Urinary bladder (tissue), 4 donors: ENCODE measurements around the gene ACSS1. TPM values are rescaled to one million over a fixed set of nuclear protein-coding genes. Genes with fewer than 3 reads are reported as not detected.

ENCODE experiments used
- DNase-seq: peaks from one replicate; pipeline ENCODE4 v3.0.0-alpha.2; 2015; ENCODE audit errors: extremely low spot score
- H3K27ac ChIP-seq: one replicate; pipeline ENCODE4 v1.5.1; 2013; ENCODE audit warnings: low read depth, mild to moderate bottlenecking, moderate library complexity
- H3K36me3 ChIP-seq: one replicate; pipeline ENCODE4 v1.6.1; 2013; ENCODE audit warnings: mild to moderate bottlenecking, moderate library complexity; ENCODE audit not compliant: insufficient read depth
- H3K4me1 ChIP-seq: one replicate; pipeline ENCODE4 v1.6.1; 2013; ENCODE audit warnings: mild to moderate bottlenecking, moderate library complexity; ENCODE audit not compliant: insufficient read depth
- H3K4me3 ChIP-seq: one replicate; pipeline ENCODE4 v1.5.1; 2013; ENCODE audit warnings: low read depth, low read length
- WGBS: extraction: QIAGEN DNeasy Blood & Tissue Kit; methylation state at CpG from one replicate; pipeline ENCODE4 v1.1.7; 2013; 5-methylcytosine and 5-hydroxymethylcytosine counted together
- polyA plus RNA-seq: library from polyadenylated mRNA; stranded (reverse); fragments of 200-250 nt; gene quantifications from one replicate; pipeline ENCODE4 v1.2.3, GENCODE V29; 2013
- total RNA-seq: library from RNA; depleted of rRNA; stranded (reverse); fragments of >200 nt; gene quantifications from one replicate; pipeline ENCODE4 v1.2.3, GENCODE V29; 2014
- donor health status: healthy with polysubstance abuse.
- donor health status: healthy.

ACSS1 gene
- total and polyA plus RNA-seq, 2 donors: 11.1 to 15.1 TPM

DNA sequence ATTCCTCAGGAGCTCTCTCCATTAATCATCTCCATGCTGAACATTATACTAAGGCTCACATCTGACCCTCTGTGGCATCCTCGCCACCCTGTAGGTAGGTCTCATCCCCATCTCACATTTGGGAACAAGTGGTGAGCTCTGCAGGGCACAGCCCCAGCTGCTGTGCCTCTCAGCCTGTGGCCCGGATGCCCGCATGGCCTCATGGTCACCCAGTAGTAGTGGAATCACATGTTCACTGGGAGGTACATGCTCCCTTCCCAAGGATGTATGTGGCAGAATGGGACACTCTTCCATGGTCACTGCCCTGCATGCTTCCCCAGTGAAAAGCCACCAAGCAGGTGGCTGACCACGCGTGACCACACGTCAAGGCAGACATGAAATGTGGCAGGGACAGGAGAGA lies 39.1 kb downstream of the ACSS1 start:
- Histone ChIP-seq H3K27ac (no peak overlapping the region), H3K4me1 (no peaks in the 10 kb centered on the region), H3K36me3 (no peaks in the 10 kb centered on the region), H3K4me3 (no peak overlapping the region)
- DNase-seq: no peak
- WGBS: 97% methylated on average over 6 of the region's 6 CpGs

GRCh38 chr20:25018425-25018824 lies 39.5 kb downstream of the ACSS1 start:
- no peak overlapping the region for H3K27ac ChIP-seq
- no peaks in the 10 kb centered on the region for H3K4me1 ChIP-seq
- no peak for DNase-seq
- no peaks in the 10 kb centered on the region for H3K36me3 ChIP-seq
- H3K4me3 ChIP-seq: no peak overlapping the region
- WGBS: 86% methylated on average over 2 of the region's 2 CpGs

DNA sequence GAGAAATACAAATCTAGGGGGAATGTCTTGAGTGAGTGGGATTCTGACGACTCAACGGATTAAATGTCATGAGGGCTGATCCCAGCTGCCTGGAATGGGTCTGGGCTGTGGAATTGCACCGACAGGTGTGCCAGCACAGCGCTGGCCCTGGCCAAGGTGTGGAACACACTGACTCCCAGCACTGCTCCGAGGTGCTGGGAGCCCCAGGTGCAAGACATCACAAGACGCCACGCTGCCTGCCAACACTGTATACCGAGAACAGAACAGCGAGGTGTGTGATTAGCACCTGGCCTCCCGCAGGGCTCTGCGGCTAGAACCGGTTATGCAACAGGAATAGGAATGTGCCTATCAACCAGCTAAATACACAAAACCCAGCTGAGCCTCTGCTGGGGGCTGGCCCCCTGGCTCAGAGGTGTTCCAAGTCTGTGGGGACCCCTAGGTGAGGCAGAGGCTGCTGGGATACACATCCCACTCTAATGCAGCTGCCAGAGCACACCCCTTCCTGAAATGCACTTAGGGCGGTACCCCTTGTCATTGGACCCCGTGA lies 40.6 kb downstream of the ACSS1 start:
- Histone ChIP-seq H3K27ac (no peak overlapping the region), H3K36me3 (no peaks in the 10 kb centered on the region), H3K4me1 (no peaks in the 10 kb centered on the region), H3K4me3 (no peak overlapping the region)
- 71% methylated on average over 14 of the region's 14 CpGs for WGBS
- DNase-seq: peak; percentile 14

GRCh38 chr20:25016471-25016870 lies 41.5 kb downstream of the ACSS1 start:
- Histone ChIP-seq H3K27ac (no peak overlapping the region), H3K4me3 (no peak overlapping the region), H3K4me1 (no peaks in the 10 kb centered on the region), H3K36me3 (no peaks in the 10 kb centered on the region)
- 84% methylated on average over 11 of the region's 11 CpGs for WGBS
- no peak for DNase-seq

DNA sequence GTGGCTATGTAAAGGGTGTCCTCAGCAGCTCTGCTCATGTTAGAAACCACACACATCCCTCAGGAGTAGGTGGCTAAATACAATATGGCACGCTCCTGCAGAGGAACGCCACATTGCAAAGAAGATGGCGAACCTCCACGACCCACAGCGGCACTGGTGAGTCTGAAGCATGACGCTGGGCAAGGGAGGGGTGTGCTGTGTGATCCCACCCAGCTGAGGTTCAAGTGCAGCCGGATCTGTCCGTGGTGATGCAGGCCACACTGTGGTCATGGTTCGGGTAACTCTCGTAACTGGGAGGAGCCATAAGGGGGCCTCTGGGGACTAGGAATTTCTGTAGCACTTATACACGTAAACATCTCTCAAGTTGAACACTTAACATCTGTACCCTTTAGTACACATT lies 42.0 kb downstream of the ACSS1 start:
- no peaks in the 10 kb centered on the region for H3K4me1 ChIP-seq
- 76% methylated on average over 11 of the region's 11 CpGs for WGBS
- no peak overlapping the region for H3K4me3 ChIP-seq
- H3K27ac ChIP-seq: no peak overlapping the region
- H3K36me3 ChIP-seq: no peaks in the 10 kb centered on the region
- DNase-seq: no peak

DNA sequence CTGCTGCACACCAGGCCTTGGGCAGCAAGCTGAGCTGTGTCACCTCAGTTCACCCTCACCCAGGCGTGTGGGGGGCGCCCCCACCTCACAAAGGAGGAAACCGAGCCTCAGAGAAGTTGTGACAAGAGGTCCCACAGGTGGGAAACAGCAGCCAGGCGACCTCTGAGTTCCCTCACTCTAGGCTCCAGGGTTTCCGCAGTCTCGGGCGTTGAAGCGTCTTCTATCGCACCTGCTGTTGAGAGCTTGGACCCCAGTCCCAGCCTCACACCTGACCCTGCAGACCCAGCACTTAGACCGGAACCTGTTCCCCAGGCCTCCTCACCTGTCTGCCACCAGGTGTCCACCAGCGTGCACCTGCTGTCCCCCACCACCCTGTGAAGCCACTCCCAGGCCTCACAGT lies 43.1 kb downstream of the ACSS1 start:
- no peak for DNase-seq
- Histone ChIP-seq H3K4me3 (no peak overlapping the region), H3K4me1 (no peaks in the 10 kb centered on the region), H3K36me3 (no peaks in the 10 kb centered on the region), H3K27ac (no peak overlapping the region)
- WGBS: 97% methylated on average over 11 of the region's 11 CpGs

DNA sequence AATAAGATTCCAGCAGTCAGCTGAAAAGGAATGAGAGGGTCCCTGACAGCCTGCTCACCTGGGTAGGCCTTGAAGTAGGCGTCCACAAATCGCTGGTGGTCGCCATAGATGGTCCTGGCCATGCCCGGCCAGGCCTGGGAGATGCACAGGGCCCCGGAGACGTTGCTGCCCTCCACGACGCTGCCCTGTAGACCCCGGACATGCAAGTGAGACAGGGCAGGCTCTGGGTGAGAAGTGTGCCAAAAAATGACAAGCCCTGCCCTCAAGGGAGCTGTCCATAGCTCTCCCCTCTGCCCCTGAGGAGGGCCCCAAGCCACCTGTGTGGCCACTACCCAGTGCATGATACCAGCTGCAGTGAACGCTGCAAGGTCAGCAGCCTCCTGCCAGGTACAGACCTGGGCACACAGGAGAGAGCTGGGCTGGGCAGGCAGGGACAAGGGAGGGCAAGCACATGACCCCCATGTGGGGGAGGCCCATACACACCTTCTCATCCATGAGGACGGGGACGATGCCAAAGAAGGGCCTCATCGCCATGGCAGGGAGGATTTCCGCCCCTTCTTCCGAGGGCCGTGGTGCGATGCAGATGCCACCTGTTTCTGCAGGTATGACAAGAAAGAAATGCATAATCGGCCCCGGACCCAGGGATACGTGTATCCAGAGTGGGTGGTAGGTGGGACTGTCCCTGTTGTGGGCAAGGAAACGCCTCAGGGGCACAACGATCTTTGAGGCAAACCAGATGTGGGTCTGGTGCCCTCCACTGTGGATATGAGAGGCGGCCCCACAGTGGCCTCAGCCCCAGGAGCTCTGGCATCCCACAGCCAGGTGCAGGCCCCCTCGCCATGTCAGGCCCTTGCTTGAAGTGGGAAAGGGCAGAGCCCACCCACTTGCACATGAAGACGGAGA lies 44.2 kb downstream of the ACSS1 start:
- Histone ChIP-seq H3K4me1 (no peaks in the 10 kb centered on the region), H3K36me3 (no peaks in the 10 kb centered on the region), H3K27ac (no peak overlapping the region), H3K4me3 (no peak overlapping the region)
- no peak for DNase-seq
- WGBS: 93% methylated on average over 25 of the region's 25 CpGs

- H3K36me3 ChIP-seq: no peaks in the 10 kb centered on the region
- no peak for DNase-seq
- 93% methylated on average over 21 of the region's 21 CpGs for WGBS
- H3K4me1 ChIP-seq: no peaks in the 10 kb centered on the region
- no peak overlapping the region for H3K4me3 ChIP-seq
- no peak overlapping the region for H3K27ac ChIP-seq
These were observed 45.2 kb downstream of the ACSS1 start for GRCh38 chr20:25012616-25013189.

GRCh38 chr20:25011831-25012241 lies 46.1 kb downstream of the ACSS1 start:
- WGBS: 95% methylated on average over 12 of the region's 12 CpGs
- Histone ChIP-seq H3K27ac (no peak overlapping the region), H3K4me1 (no peaks in the 10 kb centered on the region), H3K4me3 (no peak overlapping the region), H3K36me3 (no peaks in the 10 kb centered on the region)
- no peak for DNase-seq

DNA sequence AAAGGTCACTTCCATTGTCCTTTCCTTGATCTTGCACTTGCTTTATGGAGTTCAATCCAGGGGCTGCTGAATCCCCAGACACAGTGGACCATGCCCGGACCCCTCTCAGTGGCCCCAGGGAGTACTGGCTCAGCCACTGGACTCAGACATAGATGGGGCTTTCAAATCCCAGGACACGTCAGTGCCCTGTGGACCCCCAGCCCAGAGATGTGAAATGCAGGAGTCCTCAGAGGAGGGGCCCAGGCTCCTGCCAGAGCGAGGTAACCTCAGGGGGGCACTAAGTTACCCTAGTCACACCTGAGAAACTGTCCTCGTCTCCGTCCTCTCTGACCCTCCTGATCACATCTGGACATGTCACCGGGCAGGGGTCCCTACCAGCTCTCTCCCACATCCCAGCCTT lies 46.7 kb downstream of the ACSS1 start:
- no peak overlapping the region for H3K4me3 ChIP-seq
- no peaks in the 10 kb centered on the region for H3K4me1 ChIP-seq
- no peaks in the 10 kb centered on the region for H3K36me3 ChIP-seq
- 93% methylated on average over 6 of the region's 6 CpGs for WGBS
- H3K27ac ChIP-seq: no peak overlapping the region
- no peak for DNase-seq

DNA sequence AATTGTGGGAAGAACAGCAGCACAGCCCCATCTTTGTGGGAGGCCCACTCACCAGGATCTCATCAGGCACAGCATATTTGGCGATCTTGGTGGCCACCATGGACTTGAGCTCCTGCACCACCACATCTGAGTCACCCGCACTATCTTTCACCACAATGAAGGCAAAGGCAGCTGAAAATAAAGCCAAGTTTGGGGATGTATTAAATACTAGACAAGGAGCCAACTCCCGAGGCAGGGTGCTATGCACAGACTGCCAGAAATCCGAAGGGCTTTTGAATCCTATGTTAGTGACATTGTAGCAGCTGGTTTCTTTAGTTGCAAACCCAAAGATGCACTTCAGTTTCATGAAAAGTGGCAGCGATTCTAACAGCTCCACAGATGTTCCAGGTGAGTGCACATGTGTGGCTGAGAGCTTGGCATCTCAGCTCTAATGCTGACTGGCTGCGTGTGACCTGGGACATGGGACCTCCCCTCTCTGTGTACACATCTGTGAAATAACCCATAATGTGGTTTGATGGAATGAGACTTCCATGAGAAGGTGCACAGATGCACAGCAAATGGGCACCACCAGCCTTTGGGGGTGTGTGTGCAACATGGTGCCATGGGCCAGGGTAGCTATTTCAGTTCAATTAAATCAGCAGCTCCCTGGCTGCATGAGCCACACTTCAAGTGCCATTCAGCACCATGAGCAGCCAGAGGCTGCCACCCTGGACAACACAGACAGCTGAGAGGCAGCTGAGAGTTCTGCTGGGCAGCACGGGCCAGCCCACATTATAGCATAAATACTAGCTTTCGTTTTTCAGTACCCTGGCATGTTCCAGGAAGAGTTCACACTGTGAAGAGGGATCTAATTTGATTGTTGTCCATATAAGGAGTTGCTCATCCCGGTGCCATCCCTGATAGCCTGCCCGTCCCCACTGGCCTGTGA lies 48.5 kb downstream of the ACSS1 start:
- 74% methylated on average over 10 of the region's 10 CpGs for WGBS
- no peak overlapping the region for H3K4me3 ChIP-seq
- no peak for DNase-seq
- no peaks in the 10 kb centered on the region for H3K4me1 ChIP-seq
- H3K27ac ChIP-seq: no peak overlapping the region
- no peaks in the 10 kb centered on the region for H3K36me3 ChIP-seq

DNA sequence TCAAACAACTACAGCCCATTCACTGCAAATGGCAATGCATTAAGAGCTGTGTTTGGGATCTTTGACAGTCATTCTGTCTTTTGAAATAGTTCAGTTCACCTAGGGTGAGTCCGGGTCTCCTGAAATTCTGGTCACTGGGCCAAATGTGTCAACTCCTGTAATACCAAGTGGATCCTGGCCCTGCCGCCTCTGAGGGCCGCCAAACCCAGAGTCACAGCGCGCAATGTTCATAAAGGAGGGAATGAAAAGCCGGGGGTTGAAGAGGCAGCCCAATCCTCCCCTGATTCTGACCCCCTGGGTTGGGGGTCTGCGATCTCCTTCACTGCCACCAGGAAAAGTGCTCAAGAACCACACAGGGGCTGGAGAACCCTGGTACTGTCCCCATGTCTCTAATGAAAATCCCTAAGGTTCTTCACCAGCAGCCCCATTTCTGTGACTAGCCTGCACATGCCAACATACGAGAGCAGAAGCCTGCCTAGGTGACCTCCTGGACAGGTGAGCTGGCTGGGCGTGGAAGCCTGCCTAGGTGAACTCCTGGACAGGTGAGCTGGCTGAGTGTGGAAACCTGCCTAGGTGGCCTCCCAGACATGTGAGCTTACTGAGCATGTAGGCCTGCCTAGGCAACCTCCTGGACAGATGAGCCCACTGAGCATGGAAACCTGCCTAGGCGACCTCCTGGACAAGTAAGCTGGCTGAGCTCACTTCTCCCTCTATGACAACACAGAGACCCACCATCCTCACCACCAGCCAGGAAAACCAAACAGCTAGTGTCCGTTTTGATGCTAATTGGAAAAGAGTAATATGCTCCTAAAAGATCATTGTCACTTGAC lies 49.3 kb downstream of the ACSS1 start:
- WGBS: 93% methylated on average over 11 of the region's 11 CpGs
- no peak overlapping the region for H3K4me3 ChIP-seq
- DNase-seq: no peak
- H3K4me1 ChIP-seq: no peaks in the 10 kb centered on the region
- H3K36me3 ChIP-seq: no peaks in the 10 kb centered on the region
- no peak overlapping the region for H3K27ac ChIP-seq
